ENCODE results near the gene ANGEL1. TPM values are rescaled to one million over a fixed set of nuclear protein-coding genes. Genes with fewer than 3 reads are reported as not detected.
A peak's percentile ranks its signal among the peaks of the same experiment; 100 is the strongest.

ANGEL1 gene
- polyA plus RNA-seq, 4 donors = 1.6 to 25.7 (median 5.7) TPM

- FAIRE-seq = no peak
- 1 to 2% (median 1%) methylated on average over 49 to 96 of the region's 96 CpGs for WGBS, 3 donors
- peaks cover 0 to 5% (median 0%) of the 10 kb centered on the region in 3 donors for H3K36me3 ChIP-seq (ENCODE audit: control insufficient read depth in 3 of 3, insufficient read depth in 2 of 3, low read depth in 1 of 3, low read length in 3 of 3)
These were observed 51.3 kb downstream of the ANGEL1 start, which contains the start of gene VASH1 for GRCh38 chr14:76761136-76761959. TSS of gene VASH1 (plus strand) at chr14:76761468. CDS start at chr14:76762822, 1,354 bp downstream.

GRCh38 chr14:76760331-76761135 is 52.1 kb downstream of the ANGEL1 start:
- peaks cover 0 to 2% (median 0%) of the 10 kb centered on the region in 3 donors for H3K36me3 ChIP-seq (ENCODE audit: control insufficient read depth in 3 of 3, insufficient read depth in 2 of 3, low read depth in 1 of 3, low read length in 3 of 3)
- peaks cover 0 to 33% (median 0%) of the 10 kb centered on the region in 3 donors for H3K27me3 ChIP-seq (ENCODE audit: control insufficient read depth in 3 of 3, insufficient read depth in 3 of 3, low read length in 3 of 3)
- H3K4me3 ChIP-seq (ENCODE audit: low read depth in 1 of 3, low read length in 3 of 3) = peak overlapping the region in 2 of 3 donors; percentile 41 to 56
- no peak for DNase-seq
- no peak overlapping the region for H3K27ac ChIP-seq (ENCODE audit: low read depth in 1 of 3, low read length in 2 of 3)
- FAIRE-seq = no peak
- H3K4me1 ChIP-seq (ENCODE audit: control insufficient read depth in 3 of 3, insufficient read depth in 2 of 3, low read depth in 1 of 3, low read length in 2 of 3) = peaks cover 0 to 6% (median 0%) of the 10 kb centered on the region in 3 donors
- H3K9me3 ChIP-seq (ENCODE audit: control insufficient read depth in 2 of 2, insufficient read depth in 1 of 2, low read depth in 1 of 2, low read length in 1 of 2) = no peaks in the 10 kb centered on the region
- 41 to 46% (median 44%) methylated on average over 26 of the region's 26 CpGs for WGBS, 3 donors

More at GRCh38 chr14:76761136-76761959, 51.3 kb downstream of the ANGEL1 start, which contains the start of gene VASH1:
- Histone ChIP-seq H3K27me3 (ENCODE audit: control insufficient read depth in 3 of 3, insufficient read depth in 3 of 3, low read length in 3 of 3) (peaks cover 0 to 33% (median 0%) of the 10 kb centered on the region in 3 donors), H3K4me1 (ENCODE audit: control insufficient read depth in 3 of 3, insufficient read depth in 2 of 3, low read depth in 1 of 3, low read length in 2 of 3) (peaks cover 0 to 6% (median 0%) of the 10 kb centered on the region in 3 donors), H3K9me3 (ENCODE audit: control insufficient read depth in 2 of 2, insufficient read depth in 1 of 2, low read depth in 1 of 2, low read length in 1 of 2) (no peaks in the 10 kb centered on the region), H3K27ac (ENCODE audit: low read depth in 1 of 3, low read length in 2 of 3) (peak within 1 kb of the TSS in 2 of 3 donors; percentile 22 to 45), H3K4me3 (ENCODE audit: low read depth in 1 of 3, low read length in 3 of 3) (peak within 1 kb of the TSS; percentile 41 to 56 (median 50))
- DNase-seq = peak; percentile 38 to 67

DNA sequence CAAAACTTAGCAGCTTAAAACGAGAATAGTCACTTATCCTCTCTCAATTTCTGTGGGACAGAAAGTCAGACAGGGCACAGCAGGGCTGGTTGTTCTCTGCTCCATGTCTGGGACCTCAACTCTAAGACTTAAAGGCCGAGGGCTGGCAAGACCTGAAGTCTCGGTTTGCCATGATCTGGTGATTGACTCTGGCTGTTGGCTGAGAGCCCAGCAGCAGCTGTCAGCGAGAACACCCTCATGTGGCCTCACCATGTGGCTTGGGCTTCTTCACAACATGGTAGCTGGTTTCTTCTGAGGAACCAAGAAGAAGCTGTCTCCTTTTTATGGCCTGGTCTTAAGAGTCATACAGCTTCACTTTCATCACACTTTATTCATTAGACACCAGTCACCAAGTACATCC is 53.1 kb downstream of the ANGEL1 start:
- H3K4me3 ChIP-seq (ENCODE audit: low read depth in 1 of 3, low read length in 3 of 3) = no peak overlapping the region
- no peak for FAIRE-seq
- no peaks in the 10 kb centered on the region for H3K9me3 ChIP-seq (ENCODE audit: control insufficient read depth in 2 of 2, insufficient read depth in 1 of 2, low read depth in 1 of 2, low read length in 1 of 2)
- WGBS, 3 donors = 47 to 73% (median 57%) methylated on average over 4 of the region's 4 CpGs
- peaks cover 0 to 27% (median 0%) of the 10 kb centered on the region in 3 donors for H3K27me3 ChIP-seq (ENCODE audit: control insufficient read depth in 3 of 3, insufficient read depth in 3 of 3, low read length in 3 of 3)
- peaks cover 0 to 6% (median 0%) of the 10 kb centered on the region in 3 donors for H3K4me1 ChIP-seq (ENCODE audit: control insufficient read depth in 3 of 3, insufficient read depth in 2 of 3, low read depth in 1 of 3, low read length in 2 of 3)
- H3K36me3 ChIP-seq (ENCODE audit: control insufficient read depth in 3 of 3, insufficient read depth in 2 of 3, low read depth in 1 of 3, low read length in 3 of 3) = no peaks in the 10 kb centered on the region
- no peak for DNase-seq
- H3K27ac ChIP-seq (ENCODE audit: low read depth in 1 of 3, low read length in 2 of 3) = no peak overlapping the region

DNA sequence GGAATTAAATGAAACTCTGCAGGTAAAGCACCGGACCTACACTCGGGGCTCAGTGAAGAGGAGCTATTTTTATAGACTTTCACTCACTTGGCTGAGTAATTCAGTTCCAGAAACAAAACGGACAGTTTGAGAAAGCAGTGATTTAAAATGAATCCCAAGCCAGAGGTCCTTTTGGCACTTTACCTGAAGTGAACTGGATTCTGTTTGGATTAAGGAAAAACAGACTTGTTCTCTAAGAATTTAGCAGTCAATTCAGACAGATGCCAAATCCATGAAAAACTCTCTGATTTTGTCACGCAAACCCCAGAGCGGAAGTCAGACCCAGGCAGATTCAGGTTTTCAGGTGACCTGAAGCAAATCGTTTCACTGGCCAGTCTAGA is 56.3 kb downstream of the ANGEL1 start:
- H3K27ac ChIP-seq (ENCODE audit: low read depth in 1 of 3, low read length in 2 of 3) = no peak overlapping the region
- no peaks in the 10 kb centered on the region for H3K9me3 ChIP-seq (ENCODE audit: control insufficient read depth in 2 of 2, insufficient read depth in 1 of 2, low read depth in 1 of 2, low read length in 1 of 2)
- H3K36me3 ChIP-seq (ENCODE audit: control insufficient read depth in 3 of 3, insufficient read depth in 2 of 3, low read depth in 1 of 3, low read length in 3 of 3) = no peaks in the 10 kb centered on the region
- DNase-seq (no peak), FAIRE-seq (no peak)
- peaks cover 0 to 15% (median 0%) of the 10 kb centered on the region in 3 donors for H3K27me3 ChIP-seq (ENCODE audit: control insufficient read depth in 3 of 3, insufficient read depth in 3 of 3, low read length in 3 of 3)
- H3K4me1 ChIP-seq (ENCODE audit: control insufficient read depth in 3 of 3, insufficient read depth in 2 of 3, low read depth in 1 of 3, low read length in 2 of 3) = no peaks in the 10 kb centered on the region
- WGBS, 3 donors = 75 to 79% (median 77%) methylated on average over 6 of the region's 6 CpGs
- H3K4me3 ChIP-seq (ENCODE audit: low read depth in 1 of 3, low read length in 3 of 3) = no peak overlapping the region

GRCh38 chr14:76755610-76756370 is 56.9 kb downstream of the ANGEL1 start:
- FAIRE-seq (no peak), DNase-seq (no peak)
- 64 to 81% (median 75%) methylated on average over 9 of the region's 9 CpGs for WGBS, 3 donors

DNA sequence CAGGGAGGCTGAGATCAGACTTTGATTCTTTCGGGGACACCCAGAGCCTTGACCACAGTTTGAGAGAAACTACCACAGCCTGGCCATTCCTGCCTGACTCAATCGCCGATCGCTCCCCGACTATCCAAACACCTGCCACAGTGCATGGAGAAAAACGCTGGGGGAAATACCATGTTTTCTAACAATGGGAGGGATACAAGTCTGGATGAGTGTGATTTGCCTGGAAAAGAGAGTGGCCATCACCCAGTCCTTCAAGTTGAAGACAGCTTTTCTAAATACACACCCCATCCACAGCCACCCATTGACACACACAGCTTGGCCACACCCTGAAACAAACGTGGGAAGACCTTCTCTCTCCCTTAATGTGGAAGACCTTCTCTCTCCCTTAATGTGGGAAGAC is 58.1 kb downstream of the ANGEL1 start:
- DNase-seq (no peak), FAIRE-seq (no peak)
- H3K4me1 ChIP-seq (ENCODE audit: control insufficient read depth in 3 of 3, insufficient read depth in 2 of 3, low read depth in 1 of 3, low read length in 2 of 3) = no peaks in the 10 kb centered on the region
- H3K27ac ChIP-seq (ENCODE audit: low read depth in 1 of 3, low read length in 2 of 3) = no peak overlapping the region
- H3K27me3 ChIP-seq (ENCODE audit: control insufficient read depth in 3 of 3, insufficient read depth in 3 of 3, low read length in 3 of 3) = peaks cover 0 to 2% (median 0%) of the 10 kb centered on the region in 3 donors
- WGBS, 3 donors = 75 to 83% (median 81%) methylated on average over 7 of the region's 7 CpGs
- H3K36me3 ChIP-seq (ENCODE audit: control insufficient read depth in 3 of 3, insufficient read depth in 2 of 3, low read depth in 1 of 3, low read length in 3 of 3) = no peaks in the 10 kb centered on the region
- H3K9me3 ChIP-seq (ENCODE audit: control insufficient read depth in 2 of 2, insufficient read depth in 1 of 2, low read depth in 1 of 2, low read length in 1 of 2) = no peaks in the 10 kb centered on the region
- H3K4me3 ChIP-seq (ENCODE audit: low read depth in 1 of 3, low read length in 3 of 3) = no peak overlapping the region

More at GRCh38 chr14:76755610-76756370, 56.9 kb downstream of the ANGEL1 start:
- Histone ChIP-seq H3K27ac (ENCODE audit: low read depth in 1 of 3, low read length in 2 of 3) (no peak overlapping the region), H3K4me1 (ENCODE audit: control insufficient read depth in 3 of 3, insufficient read depth in 2 of 3, low read depth in 1 of 3, low read length in 2 of 3) (no peaks in the 10 kb centered on the region), H3K4me3 (ENCODE audit: low read depth in 1 of 3, low read length in 3 of 3) (no peak overlapping the region), H3K27me3 (ENCODE audit: control insufficient read depth in 3 of 3, insufficient read depth in 3 of 3, low read length in 3 of 3) (peaks cover 0 to 11% (median 0%) of the 10 kb centered on the region in 3 donors), H3K36me3 (ENCODE audit: control insufficient read depth in 3 of 3, insufficient read depth in 2 of 3, low read depth in 1 of 3, low read length in 3 of 3) (no peaks in the 10 kb centered on the region), H3K9me3 (ENCODE audit: control insufficient read depth in 2 of 2, insufficient read depth in 1 of 2, low read depth in 1 of 2, low read length in 1 of 2) (no peaks in the 10 kb centered on the region)

DNA sequence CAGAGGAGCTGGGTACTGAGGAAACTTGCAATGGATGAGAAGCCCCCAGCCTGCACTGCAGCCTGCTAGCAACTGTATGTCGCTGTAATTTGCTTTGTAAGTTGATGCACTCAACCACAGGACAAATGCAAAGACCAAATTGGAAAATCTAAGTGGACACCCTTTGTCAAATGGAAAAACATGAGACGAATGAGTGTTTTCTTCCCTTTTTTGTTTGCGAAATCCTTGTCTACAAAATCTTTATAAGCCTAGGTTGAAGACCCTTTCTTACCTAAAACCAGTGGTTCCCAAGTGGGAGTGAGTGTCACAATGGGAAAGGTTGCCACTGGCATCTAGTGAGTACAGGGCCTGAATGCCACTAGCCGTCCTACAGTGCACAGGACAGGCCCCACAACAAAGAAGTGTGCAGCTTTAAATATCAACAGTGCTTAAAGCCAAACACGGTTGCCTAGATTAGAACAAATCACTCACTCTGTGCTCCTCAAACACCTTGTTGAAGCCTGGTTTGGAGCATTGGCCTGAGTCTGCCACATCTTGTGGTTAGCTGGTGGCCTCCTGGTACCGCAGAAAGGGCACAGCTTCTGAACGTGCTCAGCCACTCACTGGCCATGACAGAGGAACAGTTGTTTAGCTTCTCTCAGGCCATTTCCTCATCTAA is 59.0 kb downstream of the ANGEL1 start:
- FAIRE-seq = no peak

More for the DNA sequence above, 59.0 kb downstream of the ANGEL1 start:
- H3K27me3 ChIP-seq (ENCODE audit: control insufficient read depth in 3 of 3, insufficient read depth in 3 of 3, low read length in 3 of 3) = peaks cover 0 to 2% (median 0%) of the 10 kb centered on the region in 3 donors
- no peaks in the 10 kb centered on the region for H3K4me1 ChIP-seq (ENCODE audit: control insufficient read depth in 3 of 3, insufficient read depth in 2 of 3, low read depth in 1 of 3, low read length in 2 of 3)
- H3K9me3 ChIP-seq (ENCODE audit: control insufficient read depth in 2 of 2, insufficient read depth in 1 of 2, low read depth in 1 of 2, low read length in 1 of 2) = no peaks in the 10 kb centered on the region
- no peak overlapping the region for H3K4me3 ChIP-seq (ENCODE audit: low read depth in 1 of 3, low read length in 3 of 3)
- no peak overlapping the region for H3K27ac ChIP-seq (ENCODE audit: low read depth in 1 of 3, low read length in 2 of 3)
- DNase-seq = no peak
- H3K36me3 ChIP-seq (ENCODE audit: control insufficient read depth in 3 of 3, insufficient read depth in 2 of 3, low read depth in 1 of 3, low read length in 3 of 3) = no peaks in the 10 kb centered on the region
- WGBS, 3 donors = 65 to 77% (median 77%) methylated on average over 7 of the region's 7 CpGs

Data from small intestine (tissue), 7 donors.